Fibroblast of villous mesenchyme (primary cell): Measurements from ENCODE around the gene MPST. TPM values are rescaled to one million over a fixed set of nuclear protein-coding genes. Genes with fewer than 3 reads are reported as not detected.
A peak's percentile ranks its signal among the peaks of the same experiment; 100 is the strongest.

Experiments
- DNase-seq: peaks from one replicate; pipeline ENCODE4 v3.0.0-alpha.2; 2010; ENCODE audit warnings: low read depth
- H3K4me3 ChIP-seq: 2 replicates; pipeline ENCODE4 v1.5.1; 2011; ENCODE audit warnings: low read depth, mild to moderate bottlenecking, low read length
- CTCF ChIP-seq: IDR thresholded peaks from 2 replicates; pipeline ENCODE4 v1.5.1; 2012; ENCODE audit warnings: low read depth, mild to moderate bottlenecking, low read length; ENCODE audit not compliant: insufficient read depth
- small RNA-seq: library from RNA; depleted of rRNA; stranded (forward); fragments of <200 nt; gene quantifications from one replicate; pipeline ENCODE3, GENCODE V24; 2012
- total RNA-seq: library from RNA; depleted of rRNA; stranded (reverse); fragments of >200 nt; gene quantifications from 2 replicates; pipeline ENCODE4 v1.2.3, GENCODE V29; 2012

MPST gene
- total RNA-seq, 1 donor = 64.3 TPM

DNA sequence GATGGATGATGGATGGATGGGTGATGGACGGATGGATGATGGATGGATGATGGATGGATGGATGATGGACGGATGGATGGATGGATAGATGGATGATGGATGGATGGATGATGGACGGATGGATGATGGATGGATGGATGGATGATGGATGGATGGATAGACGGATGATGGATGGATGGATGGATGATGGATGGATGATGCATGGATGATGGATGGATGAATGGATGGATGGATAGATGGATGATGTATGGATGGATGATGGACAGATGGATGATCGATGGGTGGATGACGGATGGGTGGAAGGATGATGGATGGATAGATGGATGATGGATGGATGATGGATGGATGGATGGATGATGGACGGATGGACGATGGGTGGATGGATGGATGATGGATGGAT, 53.1 kb downstream of the MPST start:
- no peak overlapping the region for H3K4me3 ChIP-seq
- no peak for DNase-seq
- TF ChIP-seq CTCF = no peak

- no peak overlapping the region for H3K4me3 ChIP-seq
- no peak for TF ChIP-seq CTCF
- DNase-seq = no peak
Measured at GRCh38 chr22:37074537-37074936, 55.0 kb downstream of the MPST start.

DNA sequence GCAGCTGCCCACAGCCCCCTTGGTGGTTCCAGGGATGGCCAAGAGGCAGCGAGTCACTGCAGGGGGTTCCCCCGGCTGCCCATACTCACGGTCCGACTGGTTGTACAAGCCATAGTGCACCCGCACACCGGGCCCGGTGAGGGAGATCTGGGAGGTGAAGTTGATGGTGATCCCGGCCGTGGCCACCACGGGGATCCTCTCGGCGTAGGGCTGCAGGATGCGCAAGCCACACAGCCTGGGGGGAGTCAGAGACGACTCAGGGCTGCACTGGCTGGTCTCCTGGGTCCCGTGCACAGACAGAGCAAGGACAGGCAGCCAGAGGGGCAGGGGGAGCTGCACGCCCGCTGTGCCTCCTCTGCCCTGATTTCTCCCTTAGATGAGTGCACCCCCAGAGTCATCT, 55.5 kb downstream of the MPST start:
- no peak for DNase-seq
- no peak for TF ChIP-seq CTCF
- no peak overlapping the region for H3K4me3 ChIP-seq

DNA sequence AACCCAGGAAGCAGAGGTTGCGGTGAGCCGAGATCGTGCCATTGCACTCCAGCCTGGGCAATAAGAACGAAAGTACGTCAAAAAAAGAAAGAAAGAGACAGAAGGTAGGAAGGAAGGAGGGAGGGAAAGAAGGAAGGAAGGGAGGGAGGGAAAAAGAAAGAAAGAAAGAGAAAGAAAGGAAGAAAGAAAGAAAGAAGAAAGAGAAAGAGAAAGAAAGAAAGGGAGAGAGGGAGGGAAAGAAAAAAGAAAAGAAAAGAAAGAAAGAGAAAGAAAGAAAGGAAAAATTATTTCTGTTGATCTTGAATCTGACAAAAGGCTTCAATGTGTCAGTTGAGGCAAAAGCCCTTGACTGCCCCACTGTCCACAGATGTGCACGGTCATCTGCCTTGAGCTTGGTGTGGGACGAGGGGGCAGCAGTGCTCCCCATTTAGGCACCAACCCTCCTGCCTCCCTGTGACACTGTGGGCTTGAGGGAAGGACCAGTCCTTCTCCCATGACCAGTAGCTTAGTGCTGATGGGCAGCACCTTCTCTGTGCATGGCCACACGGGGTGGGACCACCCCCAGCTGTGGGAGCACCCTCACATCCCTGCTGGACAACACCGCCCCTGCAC, 56.4 kb downstream of the MPST start:
- no peak for TF ChIP-seq CTCF
- DNase-seq = no peak
- H3K4me3 ChIP-seq = no peak overlapping the region

- peak; percentile 99 for TF ChIP-seq CTCF
- H3K4me3 ChIP-seq = no peak overlapping the region
- peak; percentile 51 for DNase-seq
Measured at GRCh38 chr22:37077802-37078448, 58.4 kb downstream of the MPST start.

DNA sequence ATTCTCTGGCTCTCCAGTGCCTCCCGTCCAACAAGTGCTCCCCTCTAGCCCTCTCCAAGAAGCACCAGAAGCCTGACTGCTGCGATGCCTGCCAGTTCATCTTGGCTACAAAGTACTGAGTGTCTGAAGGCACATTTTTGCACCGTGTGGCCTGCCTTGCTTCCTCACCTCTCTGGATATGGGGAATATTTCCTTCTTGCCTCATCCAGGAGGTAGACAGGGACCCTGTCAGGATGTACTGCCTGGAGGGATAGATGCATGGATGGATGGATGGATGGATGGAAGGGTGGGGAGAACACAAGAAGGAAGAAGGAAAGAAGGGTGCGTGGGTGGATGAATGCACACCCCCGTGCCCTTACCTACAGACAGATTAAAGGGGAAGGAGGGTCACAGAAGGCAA, 59.6 kb downstream of the MPST start:
- no peak overlapping the region for H3K4me3 ChIP-seq
- no peak for TF ChIP-seq CTCF
- no peak for DNase-seq

Small RNA genes lying within 50 kb of the gene (small RNA-seq; reads per million reads assigned to genes)
- not detected for gene RF00019

Other genes starting within 250 kb of the MPST start
- 16.0 and 24.5 TPM in 2 replicates for gene IFT27, start 243.6 kb upstream of the MPST start, total RNA-seq
- gene PVALB, start 202.7 kb upstream of the MPST start, total RNA-seq = not detected in 2 replicates
- gene NCF4, start 158.7 kb upstream of the MPST start, total RNA-seq = not detected in 2 replicates
- 2.6 and 11.2 TPM in 2 replicates for gene CSF2RB, start 106.1 kb upstream of the MPST start, total RNA-seq
- gene TST, start 295 bp upstream of the MPST start, total RNA-seq = 45.4 and 54.4 TPM in 2 replicates
- 28.9 and 34.1 TPM in 2 replicates for gene KCTD17, start 32.0 kb downstream of the MPST start, total RNA-seq
- not detected in 2 replicates for gene TMPRSS6, start 90.0 kb downstream of the MPST start, total RNA-seq
- gene IL2RB, start 130.2 kb downstream of the MPST start, total RNA-seq = under 0.01 and 0.64 TPM in 2 replicates
- gene C1QTNF6, start 168.5 kb downstream of the MPST start, total RNA-seq = 9.5 and 10.6 TPM in 2 replicates
- gene SSTR3, start 192.7 kb downstream of the MPST start, total RNA-seq = not detected in 2 replicates
- 8.1 and 11.2 TPM in 2 replicates for gene RAC2, start 224.5 kb downstream of the MPST start, total RNA-seq